Esophagus muscularis mucosa (tissue), 4 donors: Measurements from ENCODE around the gene TMX2. TPM values are rescaled to one million over a fixed set of nuclear protein-coding genes. Genes with fewer than 3 reads are reported as not detected.
"Not testable (repeated sequence)": the region's sequence is repeated elsewhere in the genome, so short reads cannot be mapped to it uniquely, and the experiment has no call there.

ENCODE experiments used
- DNase-seq: peaks from one replicate; pipeline ENCODE4 v3.0.0-alpha.2; 2017; ENCODE audit errors: extremely low spot score
- H3K27ac ChIP-seq, 4 donors: fragments of 200-600 bp; sonication (generic); replicated peaks in 1 of 4; 1 replicate in 3 of 4; 2 replicates in 1 of 4; pipeline ENCODE4 v1.5.1; 2016 to 2019; ENCODE audit warnings: mild to moderate bottlenecking in 1 of 4
- H3K27me3 ChIP-seq, 4 donors: fragments of 200-600 bp; sonication (generic); one replicate each; pipeline versions ENCODE4 v1.5.1 to v1.6.0; 2016 to 2019
- H3K36me3 ChIP-seq, 4 donors: fragments of 200-600 bp; sonication (generic); one replicate each; pipeline ENCODE4 v1.5.1; 2016 to 2019
- H3K4me1 ChIP-seq, 4 donors: fragments of 200-600 bp; sonication (generic); one replicate each; pipeline ENCODE4 v1.5.1; 2016 to 2019
- H3K4me3 ChIP-seq, 4 donors: fragments of 200-600 bp; sonication (generic); 1 replicate in 2 of 4; 2 replicates in 2 of 4; pipeline ENCODE4 v1.5.1; 2016 to 2019; ENCODE audit warnings: mild to moderate bottlenecking in 4 of 4, moderate library complexity in 1 of 4
- H3K9me3 ChIP-seq, 4 donors: fragments of 200-600 bp; sonication (generic); 1 replicate in 3 of 4; 2 replicates in 1 of 4; pipeline ENCODE4 v1.5.1; 2016 to 2019
- EP300 ChIP-seq: sonication (generic); formaldehyde crosslinking; IDR thresholded peaks from one replicate; pipeline ENCODE4 v1.6.1; 2017; ENCODE audit warnings: antibody characterized with exemption
- POLR2A ChIP-seq: fragments of 450-650 bp; IDR thresholded peaks from one replicate; pipeline ENCODE4 v1.6.1; 2017; ENCODE audit warnings: antibody characterized with exemption, moderate library complexity, mild to moderate bottlenecking, low read depth
- POLR2AphosphoS5 ChIP-seq, 2 donors: sonication (generic); formaldehyde crosslinking; IDR thresholded peaks; one replicate each; pipeline ENCODE4 v1.6.1; 2017; ENCODE audit warnings: antibody characterized with exemption in 2 of 2
- WGBS: methylation state at CpG from one replicate; pipeline ENCODE4 v1.1.5; 2018; 5-methylcytosine and 5-hydroxymethylcytosine counted together
- intact Hi-C: fragments of 100-400 bp; cut with DNase I; formaldehyde crosslinking; loops from one replicate; pipeline ENCODE4 v1.15.1; 2023
- total RNA-seq, 4 donors: library from RNA; depleted of rRNA; stranded (reverse); fragments of >200 nt; gene quantifications; one replicate each; pipeline versions ENCODE4 v1.1.0 to v1.2.1, GENCODE V29; 2016
- TF ChIP-seq, protein P1 (sequence below), 3 experiments: fragments of 200-600 bp in 2 of 3; fragments of 450-650 bp in 1 of 3; sonication (generic) in 2 of 3; IDR thresholded peaks; one replicate each; pipeline ENCODE4 v1.5.1; 2017 to 2019; ENCODE audit warnings: antibody characterized with exemption in 3 of 3, mild to moderate bottlenecking in 2 of 3, moderate library complexity in 1 of 3

The TMX2 gene
- total RNA-seq, 4 donors from 2014 or later: 31.1 to 52.8 (median 46.1) TPM

DNA sequence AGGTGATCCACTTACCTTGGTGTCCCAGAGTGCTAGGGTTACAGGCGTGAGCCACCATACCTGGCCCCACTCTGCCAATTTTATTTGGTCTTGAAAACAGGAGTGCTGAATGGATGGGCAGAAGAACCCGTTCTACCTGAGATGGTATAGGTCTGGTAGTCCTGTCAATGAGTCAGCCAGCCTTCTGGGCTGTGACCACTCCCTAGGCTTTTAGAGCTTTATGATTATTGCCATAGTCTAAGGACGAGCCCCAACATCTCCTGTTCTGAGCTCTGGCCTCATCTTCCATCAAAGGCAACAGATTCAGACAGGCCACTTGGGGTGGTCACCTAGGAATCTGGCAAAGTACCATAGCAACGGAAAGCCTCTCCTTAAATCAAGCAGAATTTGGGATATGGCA, 33.0 kb upstream of the TMX2 start:
- Histone ChIP-seq H3K4me1 (peaks cover 8 to 52% (median 29%) of the 10 kb centered on the region in 4 donors), H3K9me3 (no peaks in the 10 kb centered on the region), H3K4me3 (no peak overlapping the region), H3K27ac (no peak overlapping the region), H3K27me3 (no peaks in the 10 kb centered on the region), H3K36me3 (peaks cover 11 to 63% (median 56%) of the 10 kb centered on the region in 4 donors)
- intact Hi-C loops: no loop called here
- DNase-seq: no peak
- WGBS: 89% methylated on average over 4 of the region's 4 CpGs
- no peak for TF ChIP-seq EP300
- TF ChIP-seq POLR2A: no peak
- TF ChIP-seq, protein P1, sequence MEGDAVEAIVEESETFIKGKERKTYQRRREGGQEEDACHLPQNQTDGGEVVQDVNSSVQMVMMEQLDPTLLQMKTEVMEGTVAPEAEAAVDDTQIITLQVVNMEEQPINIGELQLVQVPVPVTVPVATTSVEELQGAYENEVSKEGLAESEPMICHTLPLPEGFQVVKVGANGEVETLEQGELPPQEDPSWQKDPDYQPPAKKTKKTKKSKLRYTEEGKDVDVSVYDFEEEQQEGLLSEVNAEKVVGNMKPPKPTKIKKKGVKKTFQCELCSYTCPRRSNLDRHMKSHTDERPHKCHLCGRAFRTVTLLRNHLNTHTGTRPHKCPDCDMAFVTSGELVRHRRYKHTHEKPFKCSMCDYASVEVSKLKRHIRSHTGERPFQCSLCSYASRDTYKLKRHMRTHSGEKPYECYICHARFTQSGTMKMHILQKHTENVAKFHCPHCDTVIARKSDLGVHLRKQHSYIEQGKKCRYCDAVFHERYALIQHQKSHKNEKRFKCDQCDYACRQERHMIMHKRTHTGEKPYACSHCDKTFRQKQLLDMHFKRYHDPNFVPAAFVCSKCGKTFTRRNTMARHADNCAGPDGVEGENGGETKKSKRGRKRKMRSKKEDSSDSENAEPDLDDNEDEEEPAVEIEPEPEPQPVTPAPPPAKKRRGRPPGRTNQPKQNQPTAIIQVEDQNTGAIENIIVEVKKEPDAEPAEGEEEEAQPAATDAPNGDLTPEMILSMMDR (IDR thresholded peaks at IDR 0.05): no peak
- TF ChIP-seq POLR2AphosphoS5 (IDR thresholded peaks at IDR 0.05): no peak

DNA sequence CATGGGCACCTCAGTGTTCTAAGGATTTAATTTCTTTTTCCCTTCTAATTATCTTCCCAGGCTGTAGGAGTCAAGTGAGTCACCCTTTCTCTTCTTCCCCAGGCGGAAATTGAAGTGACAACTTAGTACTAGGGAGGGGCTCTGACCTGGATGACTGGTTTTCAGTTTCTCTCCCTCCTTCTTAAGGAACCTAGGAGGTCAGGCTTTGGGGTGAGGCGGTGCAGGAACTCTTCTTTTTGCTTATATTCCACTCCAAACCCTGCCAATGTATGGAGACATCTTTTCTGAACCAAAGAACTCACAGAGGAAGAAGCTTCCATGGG, 31.9 kb upstream of the TMX2 start:
- no peaks in the 10 kb centered on the region for H3K27me3 ChIP-seq
- DNase-seq: no peak
- intact Hi-C loops: no loop called here
- H3K27ac ChIP-seq: no peak overlapping the region
- H3K4me3 ChIP-seq: no peak overlapping the region
- peaks cover 17 to 64% (median 57%) of the 10 kb centered on the region in 4 donors for H3K36me3 ChIP-seq
- TF ChIP-seq POLR2A (no peak), POLR2AphosphoS5 (IDR thresholded peaks at IDR 0.05) (no peak), EP300 (no peak)
- TF ChIP-seq, protein P1 (IDR thresholded peaks at IDR 0.05): no peak
- H3K4me1 ChIP-seq: peaks cover 8 to 43% (median 20%) of the 10 kb centered on the region in 4 donors
- 78% methylated on average over 2 of the region's 2 CpGs for WGBS
- no peaks in the 10 kb centered on the region for H3K9me3 ChIP-seq

DNA sequence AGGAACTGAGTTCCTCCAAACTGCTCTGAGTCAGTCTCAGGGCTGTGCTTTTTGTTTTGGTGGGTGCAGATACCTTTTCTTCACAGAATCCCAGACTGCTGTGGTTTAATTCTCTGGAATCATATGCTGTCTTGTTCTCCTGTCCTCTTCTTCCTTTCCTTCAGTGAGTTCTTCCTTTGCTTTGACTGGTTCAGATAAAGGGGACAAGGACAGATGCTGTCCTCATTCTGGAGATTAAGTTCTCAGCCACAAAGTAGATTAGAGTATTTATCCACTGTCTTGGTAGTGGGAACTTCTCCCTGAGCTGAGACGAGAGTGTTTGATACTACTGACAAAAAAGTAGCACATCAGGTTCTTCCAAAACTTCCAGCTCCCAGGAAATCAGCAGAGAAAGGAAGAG, 31.2 kb upstream of the TMX2 start:
- H3K36me3 ChIP-seq: peaks cover 17 to 65% (median 59%) of the 10 kb centered on the region in 4 donors
- H3K9me3 ChIP-seq: no peaks in the 10 kb centered on the region
- 88% methylated on average over 1 of the region's 1 CpG for WGBS
- no peak overlapping the region for H3K4me3 ChIP-seq
- TF ChIP-seq EP300 (no peak), POLR2A (no peak), POLR2AphosphoS5 (IDR thresholded peaks at IDR 0.05) (no peak)
- TF ChIP-seq, protein P1 (IDR thresholded peaks at IDR 0.05): no peak
- intact Hi-C loops: no loop called here
- DNase-seq: no peak
- H3K4me1 ChIP-seq: peaks cover 6 to 36% (median 17%) of the 10 kb centered on the region in 4 donors
- H3K27ac ChIP-seq: no peak overlapping the region
- no peaks in the 10 kb centered on the region for H3K27me3 ChIP-seq

DNA sequence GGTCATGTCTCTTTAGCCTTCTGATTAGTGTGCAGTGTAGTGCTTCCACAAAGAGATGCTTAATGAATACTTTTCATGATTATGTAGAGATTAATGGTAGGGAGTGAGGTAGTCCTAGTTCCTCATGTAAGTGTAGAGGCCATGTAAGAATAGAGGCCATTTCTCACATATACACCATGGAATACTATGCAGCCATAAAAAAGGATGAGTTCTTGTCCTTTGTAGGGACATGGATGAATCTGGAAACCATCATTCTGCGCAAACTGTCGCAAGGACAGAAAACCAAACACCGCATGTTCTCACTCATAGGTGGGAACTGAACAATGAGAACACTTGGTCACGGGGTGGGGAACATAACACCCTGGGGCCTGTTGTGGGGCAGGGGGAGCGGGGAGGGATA, 21.9 kb upstream of the TMX2 start:
- H3K36me3 ChIP-seq: peaks cover 74 to 100% (median 95%) of the 10 kb centered on the region in 4 donors
- WGBS: over 99% methylated on average over 5 of the region's 5 CpGs
- intact Hi-C loops, H3K27ac ChIP-seq, H3K9me3 ChIP-seq, H3K4me3 ChIP-seq, H3K4me1 ChIP-seq, DNase-seq, H3K27me3 ChIP-seq: not testable (repeated sequence)

DNA sequence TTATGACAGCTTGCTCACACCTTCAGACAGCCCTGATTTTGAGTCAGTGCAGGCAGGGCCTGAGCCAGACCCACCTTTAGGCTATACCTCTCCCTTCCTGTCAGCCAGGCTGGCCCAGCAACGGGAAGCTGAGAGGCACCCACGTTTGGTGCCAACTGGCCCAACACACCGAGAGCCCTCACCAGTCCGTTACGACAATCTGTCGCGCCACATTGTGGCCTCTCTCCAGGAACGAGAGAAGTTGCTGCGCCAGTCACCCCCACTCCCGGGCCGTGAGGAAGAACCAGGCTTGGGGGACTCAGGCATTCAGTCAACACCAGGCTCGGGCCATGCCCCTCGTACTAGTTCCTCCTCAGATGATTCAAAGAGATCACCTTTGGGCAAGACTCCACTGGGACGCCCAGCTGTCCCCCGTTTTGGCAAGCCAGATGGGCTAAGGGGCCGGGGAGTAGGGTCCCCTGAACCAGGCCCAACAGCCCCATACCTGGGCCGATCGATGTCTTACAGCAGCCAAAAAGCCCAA, 13.5 kb upstream of the TMX2 start:
- no peak for DNase-seq
- H3K9me3 ChIP-seq: no peaks in the 10 kb centered on the region
- H3K36me3 ChIP-seq: peaks cover 68 to 100% (median 93%) of the 10 kb centered on the region in 4 donors
- WGBS: 91% methylated on average over 18 of the region's 18 CpGs
- intact Hi-C loops: no loop called here
- TF ChIP-seq, protein P1 (IDR thresholded peaks at IDR 0.05): no peak
- TF ChIP-seq POLR2AphosphoS5 (IDR thresholded peaks at IDR 0.05): no peak
- no peak for TF ChIP-seq POLR2A
- no peak for TF ChIP-seq EP300
- H3K27me3 ChIP-seq: no peaks in the 10 kb centered on the region
- H3K27ac ChIP-seq: no peak overlapping the region
- H3K4me1 ChIP-seq: no peaks in the 10 kb centered on the region
- no peak overlapping the region for H3K4me3 ChIP-seq
